ENCODE data around the gene TRAF4.
"Not testable (repeated sequence)": the region's sequence is repeated elsewhere in the genome, so short reads cannot be mapped to it uniquely, and the experiment has no call there.

Gene TRAF4

GRCh38 chr17:28777178-28777577, 33.4 kb downstream of the TRAF4 start:
- DNase-seq = no peak

GRCh38 chr17:28779601-28780000, 35.8 kb downstream of the TRAF4 start:
- not testable (repeated sequence) for DNase-seq

GRCh38 chr17:28783161-28783560, 39.4 kb downstream of the TRAF4 start:
- no peak for DNase-seq

- DNase-seq = no peak
These were observed 44.3 kb downstream of the TRAF4 start for GRCh38 chr17:28788100-28788499.

- DNase-seq = no peak
These were observed 49.3 kb downstream of the TRAF4 start for GRCh38 chr17:28792877-28793661.

- DNase-seq = not testable (repeated sequence)
These were observed 51.1 kb downstream of the TRAF4 start for GRCh38 chr17:28794846-28795441.

- no peak for DNase-seq
These were observed 52.3 kb downstream of the TRAF4 start for GRCh38 chr17:28796062-28796461.

Data from nucleus accumbens (tissue), 56 donors.